ENCODE results near the gene TOM1.
A peak's percentile ranks its signal among the peaks of the same experiment; 100 is the strongest.

Gene TOM1

DNA sequence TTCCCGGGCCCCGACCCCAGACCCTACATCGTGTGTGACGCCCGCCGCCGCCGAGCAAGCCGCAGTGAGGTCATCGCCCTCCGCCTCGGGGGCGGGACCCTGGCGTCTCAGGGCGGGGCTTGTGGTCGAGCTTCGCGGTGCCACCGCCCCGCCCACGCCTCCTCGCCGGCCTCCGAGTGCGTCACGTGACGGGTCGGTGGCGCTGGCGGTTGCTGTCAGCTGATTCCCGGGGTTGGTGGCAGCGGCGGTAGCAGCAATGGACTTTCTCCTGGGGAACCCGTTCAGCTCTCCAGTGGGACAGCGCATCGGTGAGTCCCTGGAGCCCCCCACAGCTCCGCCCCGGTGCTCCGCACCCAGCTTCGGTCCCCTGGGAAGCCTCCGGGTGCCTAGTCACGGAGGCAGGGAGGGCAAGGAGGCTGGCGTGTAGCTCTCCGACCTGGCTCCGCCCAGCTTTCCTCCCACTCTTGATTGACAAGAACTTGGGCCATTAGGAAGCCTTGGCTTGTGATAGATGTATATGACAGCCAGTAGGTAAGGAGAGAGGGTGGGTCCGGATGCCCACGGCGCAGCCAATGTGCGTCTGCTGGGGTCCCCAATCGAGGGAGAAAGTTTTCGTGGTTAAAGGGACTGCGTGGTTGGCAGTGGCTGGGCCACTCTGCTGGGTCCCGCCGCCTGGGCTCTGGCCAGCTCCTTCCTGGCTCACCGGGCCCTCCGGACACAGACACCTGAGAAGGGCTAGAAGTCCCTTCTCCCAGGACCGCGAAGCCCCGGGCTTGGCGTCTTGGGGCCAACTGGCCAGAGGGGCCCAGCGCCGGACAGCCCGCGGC lies at the start of gene TOM1:
TSS of gene TOM1 (plus strand) at position 222 of the 827 bp plus-strand sequence. CDS start at position 257, 35 bp downstream.
- peak; percentile 99 for DNase-seq (ENCODE audit: low read depth, low spot score)

DNA sequence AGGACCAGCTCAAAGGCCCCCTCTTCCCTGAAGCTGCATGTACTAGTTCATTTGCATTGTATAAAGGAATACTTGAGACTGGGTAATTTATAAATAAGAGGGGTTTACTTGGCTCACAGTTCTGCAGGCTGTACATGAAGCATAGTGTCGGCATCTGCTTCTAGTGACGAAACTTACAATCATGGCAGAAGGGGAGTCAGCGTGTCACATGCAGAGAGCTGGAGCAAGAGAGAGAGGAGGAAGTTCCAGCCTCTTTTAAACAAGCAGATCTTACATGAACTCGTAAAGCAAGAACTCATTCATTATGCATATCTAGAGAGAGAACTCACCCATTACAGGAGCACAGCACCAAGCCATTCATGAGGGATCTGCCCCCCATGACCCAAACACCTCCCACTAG lies 49.5 kb upstream of the TOM1 start:
- DNase-seq (ENCODE audit: low read depth, low spot score) = no peak

DNA sequence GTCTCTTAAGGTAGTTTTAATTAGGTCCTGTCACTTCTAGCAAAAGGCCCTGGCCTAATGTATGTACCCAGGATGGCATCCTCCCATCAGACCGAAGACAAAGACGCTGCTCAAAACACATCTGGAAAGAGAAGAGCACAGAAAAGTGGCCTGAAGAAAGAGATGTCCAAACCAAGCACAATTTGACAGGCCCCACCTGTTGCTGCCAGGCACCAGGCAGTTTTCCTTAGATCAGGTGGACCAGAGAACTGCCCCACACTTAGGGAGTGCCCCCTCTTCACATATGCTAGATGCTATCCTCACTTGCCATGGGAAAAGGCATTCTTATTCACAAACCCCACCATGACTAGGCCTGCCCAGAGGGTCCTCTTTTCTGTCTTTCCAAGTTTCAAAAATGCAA lies 45.7 kb upstream of the TOM1 start:
- no peak for DNase-seq (ENCODE audit: low read depth, low spot score)

DNA sequence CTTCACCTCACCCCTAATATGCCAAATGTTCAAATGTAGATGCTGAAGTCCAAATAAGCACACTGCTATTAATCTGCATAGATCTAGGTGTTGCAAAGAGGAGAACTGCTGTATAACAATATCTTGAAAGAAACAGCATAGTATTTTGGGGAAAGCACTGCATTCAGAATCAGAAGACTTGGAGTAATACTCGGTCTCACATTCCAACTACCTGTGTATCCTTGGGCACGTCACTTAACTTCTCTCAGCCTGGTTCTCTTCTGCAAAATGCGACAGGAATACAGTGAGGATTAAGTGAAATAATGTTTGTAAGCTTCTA lies 42.7 kb upstream of the TOM1 start:
- no peak for DNase-seq (ENCODE audit: low read depth, low spot score)

DNA sequence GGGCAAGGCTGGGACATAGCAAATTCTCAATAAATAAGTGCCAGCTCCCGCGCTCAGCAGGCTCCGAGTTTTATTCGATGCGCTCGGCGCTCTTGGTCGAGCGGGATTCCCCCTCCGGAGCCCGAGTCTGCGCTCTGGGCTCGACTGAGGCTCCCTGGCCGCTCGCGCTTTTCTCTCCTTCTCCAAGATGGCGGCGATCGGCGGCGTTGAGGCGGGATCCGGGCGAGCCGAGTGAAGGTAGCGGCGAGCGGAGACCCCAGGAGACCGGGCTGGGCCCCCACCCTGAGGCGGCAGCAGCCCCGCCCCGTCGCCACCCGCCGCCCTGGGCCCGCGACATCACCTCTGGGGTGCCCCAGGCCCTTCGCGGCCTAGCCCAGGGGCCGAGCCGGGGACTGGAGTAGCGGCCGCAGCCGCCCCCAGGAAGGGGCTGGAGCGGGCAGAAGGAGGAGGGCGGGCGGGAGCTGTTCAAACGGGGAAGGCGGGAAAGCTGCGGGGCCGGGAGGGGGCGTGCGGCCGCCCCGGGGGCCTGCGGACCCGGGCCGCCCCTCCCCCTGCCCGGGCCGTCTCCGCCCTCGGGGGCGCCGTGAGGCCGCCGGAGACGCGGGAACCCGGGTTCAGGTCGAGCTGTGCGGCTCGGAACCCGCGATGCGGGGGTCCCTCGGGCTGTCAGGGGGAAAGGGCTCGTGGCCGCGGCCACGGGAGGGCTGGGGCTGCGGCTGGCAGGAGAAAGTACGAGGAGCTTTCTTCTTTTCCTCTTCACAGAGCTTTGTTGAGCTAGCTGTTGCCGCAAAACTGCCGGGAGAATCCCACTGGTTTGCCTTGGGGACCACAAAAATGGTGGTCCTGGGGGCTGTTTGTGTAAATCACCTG lies 42.1 kb upstream of the TOM1 start, which contains the start of gene HMGXB4:
TSS of gene HMGXB4 (plus strand) at position 173 of the 870 bp plus-strand sequence. CDS start 4,898 bp downstream, outside the sequence.
- peak; percentile 87 for DNase-seq (ENCODE audit: low read depth, low spot score)

DNA sequence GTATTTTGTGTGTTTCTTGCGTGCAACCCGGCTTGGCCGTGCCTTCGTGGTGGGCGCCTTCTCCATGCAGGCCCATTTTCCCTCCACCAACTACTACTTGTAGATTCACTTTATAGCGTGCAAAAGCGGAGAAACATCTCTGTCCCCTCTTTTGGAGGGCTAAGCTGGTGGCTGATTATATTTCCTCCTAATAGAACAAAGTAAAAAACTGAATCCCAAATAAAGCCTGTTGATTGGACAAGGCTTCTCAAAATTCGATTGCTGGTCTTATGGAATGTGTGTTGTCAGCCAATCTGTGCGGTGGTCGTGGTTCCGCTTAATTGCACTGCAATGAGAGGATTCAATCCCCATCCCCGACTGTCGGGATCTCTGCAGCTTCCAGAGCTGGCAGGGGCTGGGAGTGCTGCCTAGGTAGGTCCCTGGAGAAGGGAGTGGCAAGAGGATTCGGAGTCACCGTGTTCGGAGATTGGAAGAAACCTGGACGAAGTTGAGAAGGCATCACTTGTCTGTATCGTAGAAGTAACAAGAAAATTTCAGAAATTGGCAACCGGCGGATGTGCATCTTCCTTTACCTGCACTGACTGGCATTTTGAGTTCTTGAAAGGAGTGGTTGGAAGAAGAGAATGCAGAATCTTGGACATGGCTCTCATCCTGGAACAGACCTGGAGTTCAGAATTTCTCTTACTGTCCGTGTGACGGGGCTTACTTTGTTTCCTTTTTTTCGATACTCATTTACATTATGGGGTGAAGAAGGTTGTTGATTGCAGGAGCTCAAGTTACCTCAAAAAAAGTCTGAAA lies 41.3 kb upstream of the TOM1 start:
- peak; percentile 78 for DNase-seq (ENCODE audit: low read depth, low spot score)

DNA sequence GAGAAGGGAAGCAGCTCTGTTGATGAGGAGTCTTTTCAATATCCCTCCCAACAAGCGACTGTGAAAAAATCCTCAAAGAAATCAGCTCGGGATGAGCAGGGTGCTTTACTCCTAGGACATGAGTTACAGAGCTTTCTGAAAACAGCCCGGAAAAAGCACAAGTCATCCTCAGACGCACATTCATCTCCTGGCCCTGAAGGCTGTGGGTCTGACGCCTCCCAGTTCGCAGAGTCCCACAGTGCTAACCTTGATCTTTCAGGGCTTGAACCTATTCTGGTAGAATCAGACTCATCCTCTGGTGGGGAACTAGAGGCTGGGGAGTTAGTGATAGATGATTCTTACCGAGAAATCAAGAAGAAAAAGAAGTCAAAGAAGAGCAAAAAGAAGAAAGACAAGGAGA lies 34.7 kb upstream of the TOM1 start:
- no peak for DNase-seq (ENCODE audit: low read depth, low spot score)

DNA sequence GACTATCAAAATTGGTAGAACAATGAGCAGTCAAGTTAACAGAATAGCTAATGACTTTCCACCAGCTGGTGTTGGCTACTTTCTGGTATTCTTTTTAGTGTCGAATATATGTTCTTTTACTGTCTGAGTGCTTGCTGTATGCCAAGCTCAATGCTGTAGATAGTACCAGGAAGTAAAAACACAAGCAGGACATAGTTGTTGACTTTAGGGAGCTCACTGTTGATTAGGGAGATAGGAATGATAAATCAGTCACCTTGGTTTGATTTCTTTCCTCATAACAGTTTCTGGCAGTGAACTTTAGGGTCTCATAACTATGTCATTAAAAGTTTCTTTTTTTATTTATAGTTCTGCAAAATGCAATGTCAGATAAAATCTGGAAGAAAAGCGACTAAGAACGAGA lies 33.4 kb upstream of the TOM1 start:
- no peak for DNase-seq (ENCODE audit: low read depth, low spot score)

DNA sequence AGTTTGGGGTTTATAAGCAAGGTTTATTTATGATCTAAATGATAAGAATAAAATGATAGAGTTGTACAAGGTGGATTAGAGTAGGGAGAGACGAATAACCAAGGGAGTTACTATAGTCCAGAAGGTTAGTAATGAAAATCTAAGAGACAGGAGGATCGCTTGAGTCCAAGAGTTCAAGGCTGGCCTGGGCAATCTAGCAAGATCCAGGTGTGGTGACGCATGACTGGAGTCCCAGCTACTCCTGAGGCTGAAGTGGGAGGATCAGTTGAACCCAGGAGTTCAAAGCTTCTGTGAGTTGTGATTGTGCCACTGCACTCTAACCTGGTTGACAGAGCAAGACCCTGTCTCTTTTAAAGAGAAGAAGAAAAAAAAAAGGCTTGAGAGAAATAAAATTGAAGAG lies 30.1 kb upstream of the TOM1 start:
- DNase-seq (ENCODE audit: low read depth, low spot score) = no peak

DNA sequence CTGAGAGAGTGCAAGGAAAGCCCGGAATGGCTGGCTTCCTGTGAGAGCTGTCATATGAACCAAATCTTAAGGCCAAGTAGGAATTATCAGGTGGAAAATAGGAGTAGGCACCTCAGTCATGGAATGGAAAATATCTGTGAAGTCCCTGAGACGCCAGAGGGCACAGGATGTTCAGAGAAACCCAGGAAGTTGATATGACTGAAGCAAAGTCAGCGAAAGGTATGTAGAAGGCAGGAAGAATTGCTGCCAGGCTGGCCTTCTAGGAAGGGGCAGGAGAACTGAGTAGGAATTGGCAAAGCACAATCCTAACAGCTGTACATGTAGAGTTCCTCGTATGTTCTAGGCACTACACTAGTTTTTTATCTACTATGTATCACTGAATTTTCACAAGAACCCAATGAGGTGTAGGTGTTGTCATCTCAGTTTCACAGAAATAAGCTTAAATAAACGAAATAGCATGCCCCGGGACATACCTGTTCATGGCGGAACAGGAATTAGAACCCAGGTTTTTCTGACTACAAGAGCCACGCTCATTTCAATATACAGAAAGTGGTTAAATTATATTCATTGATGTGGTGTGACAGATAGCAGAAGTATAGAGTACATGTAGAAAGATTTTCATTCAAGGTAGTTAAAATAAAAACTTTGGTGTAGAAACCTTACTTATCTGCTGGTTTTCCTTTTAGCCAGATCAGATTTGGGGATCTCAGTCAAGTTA lies 25.4 kb upstream of the TOM1 start:
- DNase-seq (ENCODE audit: low read depth, low spot score) = no peak

DNA sequence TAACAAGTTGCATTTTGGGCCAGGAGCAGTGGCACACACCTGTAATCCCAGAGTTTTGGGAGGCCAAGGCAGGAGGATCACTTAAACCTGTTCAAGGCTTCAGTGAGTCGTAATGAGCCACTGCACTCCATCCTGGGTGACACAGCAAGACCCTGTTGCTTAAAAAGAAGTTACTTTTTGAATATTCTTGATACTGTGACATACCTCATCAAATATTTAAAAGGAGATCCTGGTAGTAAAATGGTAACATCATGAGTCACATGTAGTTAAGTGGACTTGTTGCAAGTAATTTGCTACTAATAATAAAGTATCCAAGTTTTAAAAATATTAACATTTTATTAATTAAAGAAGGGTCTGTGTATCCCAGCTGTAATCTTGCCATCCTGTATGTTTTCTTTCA lies 24.1 kb upstream of the TOM1 start:
- no peak for DNase-seq (ENCODE audit: low read depth, low spot score)

DNA sequence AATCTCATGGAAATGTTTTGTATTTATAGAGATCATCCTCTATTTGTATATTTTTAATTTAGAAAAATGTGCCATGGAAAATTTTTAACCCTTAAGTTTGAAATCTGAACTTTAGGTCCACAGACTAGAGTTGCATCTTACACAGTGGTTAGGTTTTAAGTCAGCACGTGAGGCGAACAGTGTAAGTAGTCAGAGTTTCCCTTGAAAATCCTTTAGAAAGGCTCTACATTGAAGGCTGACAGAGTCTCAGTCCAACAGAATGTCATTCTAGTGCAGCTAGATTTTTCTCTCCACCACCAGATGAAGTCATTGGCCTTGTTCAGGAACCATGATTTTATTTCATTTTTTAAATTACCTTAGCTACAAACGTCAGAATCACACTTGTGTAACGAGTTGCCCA lies 23.7 kb upstream of the TOM1 start:
- DNase-seq (ENCODE audit: low read depth, low spot score) = no peak

DNA sequence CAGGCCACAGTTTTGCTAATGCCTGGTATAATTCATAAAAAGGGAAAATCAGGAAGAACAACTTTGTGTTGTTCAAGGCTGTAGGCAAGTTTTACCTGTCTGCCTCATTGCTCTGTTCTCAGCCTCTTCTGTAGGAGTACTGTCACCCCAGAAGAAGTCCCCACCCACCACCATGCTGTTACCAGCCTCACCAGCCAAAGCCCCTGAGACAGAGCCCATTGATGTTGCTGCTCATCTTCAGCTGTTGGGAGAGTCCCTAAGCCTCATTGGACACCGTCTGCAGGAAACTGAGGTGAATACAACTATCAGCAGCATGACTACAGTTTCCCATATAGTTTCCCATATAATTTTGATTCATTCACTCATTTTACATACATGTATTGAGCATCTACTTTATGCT lies 11.6 kb upstream of the TOM1 start:
- no peak for DNase-seq (ENCODE audit: low read depth, low spot score)

DNA sequence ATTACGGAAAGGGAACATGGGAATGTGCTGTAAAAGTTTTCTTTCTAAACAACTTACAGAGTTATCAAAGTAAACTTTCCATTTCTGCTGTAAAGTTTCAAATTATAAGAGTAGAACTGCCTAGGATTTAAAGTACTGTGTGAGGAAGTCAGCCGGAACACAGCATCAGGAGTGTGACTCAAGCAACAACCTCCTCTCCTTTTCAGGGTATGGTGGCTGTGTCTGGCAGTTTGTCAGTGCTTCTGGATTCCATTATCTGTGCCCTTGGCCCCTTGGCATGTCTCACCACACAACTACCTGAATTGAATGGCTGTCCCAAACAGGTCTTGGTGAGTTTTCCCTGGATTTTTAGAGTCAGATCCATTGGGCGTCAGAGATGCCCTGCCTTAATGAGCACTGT lies 6.9 kb upstream of the TOM1 start:
- no peak for DNase-seq (ENCODE audit: low read depth, low spot score)

DNA sequence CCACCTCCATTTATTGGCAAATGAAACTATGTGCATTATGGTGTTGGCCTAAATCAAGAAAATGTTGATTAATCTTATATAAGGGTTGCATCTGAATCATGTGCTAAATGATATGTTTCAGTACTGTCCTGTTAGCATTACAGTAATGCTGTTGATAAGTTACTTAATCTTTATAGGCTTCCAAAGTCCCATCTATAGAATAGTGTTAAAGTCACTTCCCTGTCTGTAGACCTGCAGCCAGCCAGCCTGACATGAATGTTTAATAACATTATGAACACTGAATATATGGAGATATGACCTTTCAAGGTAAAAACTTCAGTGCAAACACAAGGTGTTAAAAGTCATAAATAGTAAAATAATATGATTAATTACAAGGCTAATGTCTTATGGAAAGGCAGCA lies 3.6 kb upstream of the TOM1 start:
- no peak for DNase-seq (ENCODE audit: low read depth, low spot score)

DNA sequence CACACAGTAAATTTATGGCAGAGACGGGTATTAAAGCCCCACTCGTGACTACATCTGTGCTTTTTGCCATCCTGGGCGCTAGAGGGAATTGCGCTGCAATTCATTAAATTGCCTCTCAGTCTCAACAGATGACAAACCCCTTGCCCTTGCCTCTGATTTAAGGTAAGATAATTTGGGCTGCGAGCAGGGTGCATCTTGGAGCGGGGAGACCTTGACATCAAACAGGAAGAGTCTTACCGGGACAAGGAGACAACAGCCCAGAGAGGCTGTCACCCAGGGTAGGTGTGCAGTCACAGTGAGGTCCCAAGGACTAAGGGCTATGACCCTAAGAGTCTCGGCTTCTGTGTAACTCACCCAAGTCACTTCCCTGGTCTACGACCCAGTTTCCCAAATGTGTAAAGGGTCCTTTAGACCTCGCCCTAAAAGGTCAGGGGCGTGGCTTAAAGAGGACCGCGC lies 449 bp upstream of the TOM1 start:
- no peak for DNase-seq (ENCODE audit: low read depth, low spot score)

DNA sequence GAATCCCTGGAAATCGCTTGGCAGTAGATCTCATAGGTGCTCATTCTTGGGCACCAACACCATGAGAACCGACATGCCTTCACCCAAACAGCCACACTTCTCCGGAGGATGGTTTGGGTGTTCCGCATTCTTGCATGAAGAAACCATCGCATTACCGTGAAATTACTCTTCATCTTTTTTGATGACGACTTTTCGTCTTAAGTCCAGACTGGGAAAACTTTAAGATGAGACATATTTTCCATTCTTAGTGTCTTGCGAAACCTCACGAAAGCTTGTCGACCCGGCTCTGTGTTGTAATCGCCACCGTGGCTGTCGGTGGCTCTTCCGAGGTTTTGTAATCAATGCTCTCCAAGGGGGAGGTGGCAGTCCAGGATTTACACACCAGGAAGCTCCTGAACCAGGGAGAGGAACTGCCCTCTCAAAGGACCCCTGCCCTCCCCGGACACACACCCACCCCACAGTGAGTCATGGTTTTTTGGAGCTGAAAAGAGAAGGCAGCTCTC lies 1.7 kb downstream of the TOM1 start:
- peak; percentile 32 for DNase-seq (ENCODE audit: low read depth, low spot score)

DNA sequence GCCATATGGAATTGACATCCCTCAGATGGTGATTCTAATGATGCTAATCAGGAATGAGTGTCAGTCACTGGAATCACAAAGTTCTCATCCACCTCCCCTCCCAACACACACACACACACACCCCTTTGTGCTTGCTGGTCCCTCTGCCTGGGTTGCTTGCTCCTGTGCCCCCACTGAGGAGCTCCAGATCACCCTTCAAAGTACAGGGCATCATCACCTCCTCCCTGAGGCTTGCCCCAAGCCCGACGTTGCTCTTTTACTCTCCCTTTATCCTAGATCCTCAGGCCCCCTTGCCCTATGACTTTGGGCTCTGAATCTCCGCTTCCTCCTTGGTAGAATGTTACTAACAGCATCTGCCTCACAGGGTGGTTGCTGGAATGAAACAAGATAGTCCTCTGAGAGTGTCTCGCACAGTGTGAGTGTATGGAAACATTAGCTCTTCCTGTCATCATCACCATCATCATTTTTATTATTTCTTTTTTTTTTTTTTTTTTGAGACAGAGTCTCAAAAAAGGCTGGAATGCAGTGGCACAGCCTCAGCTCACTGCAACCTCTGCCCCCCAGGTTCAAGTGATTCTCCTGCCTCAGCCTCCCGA lies 3.4 kb downstream of the TOM1 start:
- DNase-seq (ENCODE audit: low read depth, low spot score) = no peak

DNA sequence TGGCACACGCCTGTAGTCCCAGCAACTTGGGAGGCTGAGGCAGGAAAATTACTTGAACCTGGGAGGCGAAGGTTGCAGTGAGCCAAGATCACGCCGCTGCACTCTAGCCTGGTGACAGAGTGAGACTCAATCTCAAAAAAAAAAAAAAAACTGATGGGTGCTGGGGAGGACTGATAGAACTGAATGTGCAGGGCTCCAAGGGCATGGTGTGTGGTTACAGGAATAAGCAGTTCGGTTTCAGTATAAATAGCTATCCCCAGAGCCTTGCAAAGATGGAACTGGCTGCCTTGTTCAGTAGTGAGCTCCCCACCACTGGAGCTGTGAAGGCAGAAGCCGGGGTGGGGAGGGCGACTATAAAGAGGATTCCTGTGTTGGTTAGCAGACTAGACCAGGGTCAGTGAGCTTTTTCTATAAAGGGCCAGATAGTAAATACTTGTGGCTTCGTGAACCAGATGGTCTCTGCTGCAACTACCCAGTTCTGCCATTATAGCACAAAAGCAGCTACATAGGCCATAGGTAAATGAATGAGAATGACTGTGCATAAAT lies 5.9 kb downstream of the TOM1 start:
- no peak for DNase-seq (ENCODE audit: low read depth, low spot score)

DNA sequence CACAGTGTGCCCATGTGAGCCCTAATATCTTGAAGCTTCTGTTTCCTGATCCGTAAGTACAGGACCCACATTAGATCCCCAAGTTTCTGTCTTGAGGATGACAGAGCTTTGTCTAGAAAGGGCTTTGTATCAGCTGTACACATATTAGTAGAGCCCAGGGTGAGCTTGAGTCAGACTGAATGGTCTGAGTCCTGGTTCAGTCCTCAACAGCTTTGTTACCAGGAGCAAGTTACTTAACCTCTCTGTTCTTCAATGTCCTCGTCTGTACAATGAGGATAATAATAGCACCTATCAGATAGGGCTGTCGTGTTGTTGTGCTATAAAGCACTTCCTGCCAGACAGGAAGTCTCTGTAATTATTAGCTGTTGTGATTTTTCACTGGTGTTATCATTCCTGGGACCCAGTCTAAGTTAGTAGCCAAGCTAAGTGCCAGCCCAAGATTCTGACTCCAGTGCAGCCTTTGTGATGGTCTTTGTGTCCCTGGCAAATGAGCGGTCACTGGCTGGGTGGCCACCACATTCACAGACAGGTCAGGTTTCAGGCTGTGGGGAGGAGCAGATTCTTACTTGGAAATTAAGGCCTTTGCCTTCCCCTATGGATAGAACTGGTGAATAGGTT lies 6.8 kb downstream of the TOM1 start:
- DNase-seq (ENCODE audit: low read depth, low spot score) = peak; percentile 33

Data from ELF-1 (cell line).